Measurements from ENCODE around the gene EPO.
A peak's percentile ranks its signal among the peaks of the same experiment; 100 is the strongest.
"Not testable (repeated sequence)": the region's sequence is repeated elsewhere in the genome, so short reads cannot be mapped to it uniquely, and the experiment has no call there.

Gene EPO

GRCh38 chr7:100705320-100705752 lies 14.9 kb upstream of the EPO start:
- DNase-seq (ENCODE audit: insufficient read length, low spot score) (peak; percentile 87), FAIRE-seq (no peak)
- TF ChIP-seq POLR2A (IDR thresholded peaks at IDR 0.05; ENCODE audit: low read depth, low read length), result no peak

DNA sequence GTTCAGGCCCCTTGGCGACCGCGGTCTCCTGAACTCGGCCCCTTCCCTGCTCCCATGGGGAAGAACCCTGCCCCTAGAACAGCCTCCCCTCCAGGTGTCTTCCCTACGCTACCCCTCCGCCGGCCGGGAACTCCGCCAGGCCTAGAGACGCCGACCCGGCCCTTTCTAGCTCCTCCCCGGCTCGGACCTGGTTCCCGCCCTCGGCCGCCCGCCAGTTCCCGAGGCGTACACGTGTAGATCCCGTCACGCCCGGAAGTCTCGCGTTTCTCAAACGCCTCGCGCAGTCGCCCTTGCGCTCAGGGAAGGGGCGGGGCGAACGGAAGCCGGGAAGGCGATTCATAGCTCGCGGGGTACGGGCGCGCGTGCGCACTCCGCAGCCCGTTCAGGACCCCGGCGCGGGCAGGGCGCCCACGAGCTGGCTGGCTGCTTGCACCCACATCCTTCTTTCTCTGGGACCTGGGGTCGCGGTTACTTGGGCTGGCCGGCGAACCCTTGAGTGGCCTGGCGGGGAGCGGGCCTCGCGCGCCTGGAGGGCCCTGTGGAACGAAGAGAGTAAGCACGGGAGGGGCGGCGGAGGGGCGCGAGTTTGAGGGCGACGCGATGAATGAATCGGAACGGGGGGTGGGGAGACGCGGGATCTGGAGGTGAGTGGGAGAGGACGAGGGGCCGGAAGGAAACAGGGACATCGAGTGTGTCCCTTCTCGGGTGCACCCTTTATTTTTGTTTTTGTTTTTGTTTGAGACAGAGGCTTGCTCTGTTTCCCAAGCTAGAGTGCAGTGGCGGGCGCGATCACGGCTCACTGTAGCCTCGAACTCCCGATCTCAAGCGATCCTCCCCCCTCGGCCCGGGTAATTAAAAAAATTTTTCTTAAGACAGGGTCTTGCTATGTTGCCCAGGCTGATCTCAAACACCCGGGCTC lies 14.3 kb upstream of the EPO start, which contains the start of gene POP7:
TSS of gene POP7 (plus strand) at position 369 of the 919 bp plus-strand sequence. CDS start 710 bp downstream, outside the sequence.
- no peak for FAIRE-seq
- peak; percentile 68 for TF ChIP-seq POLR2A (IDR thresholded peaks at IDR 0.05; ENCODE audit: low read depth, low read length)
- peak; percentile 95 for DNase-seq (ENCODE audit: insufficient read length, low spot score)

- no peak for DNase-seq (ENCODE audit: insufficient read length, low spot score)
- FAIRE-seq, result no peak
- TF ChIP-seq POLR2A (IDR thresholded peaks at IDR 0.05; ENCODE audit: low read depth, low read length), result no peak
These were observed 13.5 kb upstream of the EPO start for GRCh38 chr7:100706672-100707311.

- FAIRE-seq (no peak), DNase-seq (ENCODE audit: insufficient read length, low spot score) (no peak)
- no peak for TF ChIP-seq POLR2A (IDR thresholded peaks at IDR 0.05; ENCODE audit: low read depth, low read length)
These were observed 11.9 kb upstream of the EPO start for GRCh38 chr7:100708395-100708794.

DNA sequence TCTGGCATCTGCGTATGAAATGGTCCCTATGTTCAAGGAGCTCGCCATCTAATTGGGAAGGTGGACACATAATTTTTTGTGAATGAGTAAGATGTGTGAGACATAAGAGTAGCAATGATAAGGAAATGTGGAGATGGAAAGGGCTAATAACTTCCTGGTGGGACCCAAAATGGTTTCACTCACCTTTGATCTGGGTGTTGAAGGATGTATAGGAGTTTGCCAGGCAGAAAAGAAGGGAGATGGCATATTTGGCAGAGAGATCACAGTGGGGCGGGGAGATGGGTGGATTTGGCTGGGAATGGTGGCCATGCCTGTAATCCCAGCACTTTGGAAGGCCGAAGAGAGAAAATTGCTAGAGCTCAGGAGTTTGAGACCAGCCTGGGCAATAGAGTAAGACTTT lies 9.8 kb upstream of the EPO start:
- no peak for FAIRE-seq

DNA sequence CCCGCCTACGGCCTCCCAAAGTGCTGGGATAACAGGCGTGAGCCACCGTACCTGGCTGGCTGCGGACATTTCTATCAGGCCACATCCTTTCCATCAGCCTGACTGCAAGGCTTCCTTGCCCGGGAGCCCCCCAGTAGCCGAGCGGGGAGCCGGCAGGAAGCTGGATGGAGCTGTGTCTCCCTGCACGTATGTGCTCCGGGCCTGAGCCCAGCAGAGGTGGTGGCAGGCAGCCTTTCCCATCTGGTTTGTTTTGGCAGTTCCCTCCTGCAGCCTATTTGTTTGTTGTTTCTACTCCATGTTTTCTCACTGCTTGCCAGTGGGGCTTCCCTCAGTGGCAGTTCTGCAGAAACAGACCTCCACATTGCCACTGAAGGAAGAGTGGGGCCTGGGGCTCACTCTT lies 8.9 kb upstream of the EPO start:
- no peak for TF ChIP-seq POLR2A (IDR thresholded peaks at IDR 0.05; ENCODE audit: low read depth, low read length)
- no peak for DNase-seq (ENCODE audit: insufficient read length, low spot score)
- no peak for FAIRE-seq

More for the DNA sequence above, 9.8 kb upstream of the EPO start:
- no peak for TF ChIP-seq POLR2A (IDR thresholded peaks at IDR 0.05; ENCODE audit: low read depth, low read length)
- no peak for DNase-seq (ENCODE audit: insufficient read length, low spot score)

DNA sequence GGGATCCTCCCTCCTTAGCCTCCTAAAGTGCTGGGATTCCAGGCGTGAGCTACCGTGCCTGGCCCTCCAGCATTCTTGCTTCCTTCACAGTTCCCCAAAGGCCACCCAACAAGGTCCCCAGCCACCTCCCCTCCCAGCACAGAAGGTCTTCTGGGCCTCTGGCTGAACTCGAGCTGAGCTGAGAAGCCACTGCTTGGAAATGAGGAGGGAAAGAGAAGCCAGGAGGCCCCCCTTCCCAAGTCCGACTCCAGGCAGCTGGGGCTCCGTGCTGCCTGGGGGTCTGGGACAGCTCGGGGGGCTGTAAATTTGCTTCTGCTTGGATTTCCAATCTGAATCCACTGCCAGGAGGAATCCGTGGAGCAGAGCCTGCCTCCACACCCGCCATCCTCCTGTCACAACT lies 5.5 kb upstream of the EPO start:
- TF ChIP-seq POLR2A (IDR thresholded peaks at IDR 0.05; ENCODE audit: low read depth, low read length), result no peak
- DNase-seq (ENCODE audit: insufficient read length, low spot score) (no peak), FAIRE-seq (no peak)

DNA sequence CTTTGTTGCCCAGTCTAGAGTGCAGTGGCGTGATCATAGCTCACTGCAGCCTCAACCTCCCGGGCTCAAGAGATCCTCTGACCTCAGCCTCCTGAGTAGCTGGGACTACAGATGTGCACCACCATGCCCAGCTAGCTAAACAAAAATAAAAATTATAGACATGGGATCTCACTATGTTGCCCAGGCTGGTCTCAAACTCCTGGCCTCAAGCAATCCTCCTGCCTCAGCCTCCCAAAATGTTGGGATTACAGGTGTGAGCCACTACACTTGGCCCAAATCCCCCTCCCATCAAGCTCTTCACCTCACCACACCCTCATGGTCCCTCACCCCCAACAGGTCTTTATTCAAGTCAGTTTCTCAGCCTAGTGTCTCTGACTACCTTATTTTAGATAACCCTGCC lies 3.2 kb upstream of the EPO start:
- DNase-seq (ENCODE audit: insufficient read length, low spot score); FAIRE-seq: not testable (repeated sequence)

DNA sequence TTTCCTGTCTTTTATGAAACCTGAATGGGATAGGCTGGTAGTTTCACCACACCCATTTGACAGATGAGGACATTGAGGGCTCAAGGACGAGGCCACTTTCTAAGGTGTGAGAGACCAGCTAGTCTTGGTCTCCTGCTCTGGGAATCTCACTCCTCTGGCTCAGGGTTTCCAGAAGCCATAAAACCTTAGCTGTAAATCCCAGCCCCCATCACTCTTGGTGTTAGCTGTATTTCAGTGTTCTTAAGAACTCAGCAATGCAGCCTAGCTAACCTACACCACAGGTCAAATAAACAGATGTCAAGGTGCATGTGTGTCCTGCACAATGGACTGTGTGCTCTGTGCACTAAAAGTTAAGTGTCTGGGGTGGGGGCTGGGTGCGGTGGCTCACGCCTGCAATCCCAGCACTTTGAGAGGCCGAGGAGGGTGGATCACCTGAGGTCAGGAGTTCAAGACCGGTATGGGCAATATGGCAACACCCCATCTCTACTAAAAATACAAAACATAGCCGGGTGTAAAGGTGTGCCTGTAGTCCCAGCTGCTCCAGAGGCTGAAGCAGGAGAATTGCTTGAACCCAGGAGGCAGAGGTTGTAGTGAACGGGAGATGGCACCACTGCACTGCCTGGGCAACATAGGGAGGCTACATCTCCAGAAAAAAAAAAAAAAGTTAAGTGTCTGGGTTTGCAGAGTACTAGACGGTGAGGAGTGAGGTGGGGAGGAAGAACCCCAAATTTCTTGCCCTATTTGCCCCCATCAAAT lies 567 bp upstream of the EPO start:
- no peak for TF ChIP-seq POLR2A (IDR thresholded peaks at IDR 0.05; ENCODE audit: low read depth, low read length)
- FAIRE-seq (no peak), DNase-seq (ENCODE audit: insufficient read length, low spot score) (no peak)

GRCh38 chr7:100720671-100721504 lies 620 bp downstream of the EPO start:
- no peak for TF ChIP-seq POLR2A (IDR thresholded peaks at IDR 0.05; ENCODE audit: low read depth, low read length)
- DNase-seq (ENCODE audit: insufficient read length, low spot score) (no peak), FAIRE-seq (no peak)

- FAIRE-seq (no peak), DNase-seq (ENCODE audit: insufficient read length, low spot score) (no peak)
- no peak for TF ChIP-seq POLR2A (IDR thresholded peaks at IDR 0.05; ENCODE audit: low read depth, low read length)
These were observed 1.2 kb downstream of the EPO start for GRCh38 chr7:100721505-100721812.

DNA sequence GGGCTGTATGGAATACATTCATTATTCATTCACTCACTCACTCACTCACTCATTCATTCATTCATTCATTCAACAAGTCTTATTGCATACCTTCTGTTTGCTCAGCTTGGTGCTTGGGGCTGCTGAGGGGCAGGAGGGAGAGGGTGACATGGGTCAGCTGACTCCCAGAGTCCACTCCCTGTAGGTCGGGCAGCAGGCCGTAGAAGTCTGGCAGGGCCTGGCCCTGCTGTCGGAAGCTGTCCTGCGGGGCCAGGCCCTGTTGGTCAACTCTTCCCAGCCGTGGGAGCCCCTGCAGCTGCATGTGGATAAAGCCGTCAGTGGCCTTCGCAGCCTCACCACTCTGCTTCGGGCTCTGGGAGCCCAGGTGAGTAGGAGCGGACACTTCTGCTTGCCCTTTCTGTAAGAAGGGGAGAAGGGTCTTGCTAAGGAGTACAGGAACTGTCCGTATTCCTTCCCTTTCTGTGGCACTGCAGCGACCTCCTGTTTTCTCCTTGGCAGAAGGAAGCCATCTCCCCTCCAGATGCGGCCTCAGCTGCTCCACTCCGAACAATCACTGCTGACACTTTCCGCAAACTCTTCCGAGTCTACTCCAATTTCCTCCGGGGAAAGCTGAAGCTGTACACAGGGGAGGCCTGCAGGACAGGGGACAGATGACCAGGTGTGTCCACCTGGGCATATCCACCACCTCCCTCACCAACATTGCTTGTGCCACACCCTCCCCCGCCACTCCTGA lies 2.4 kb downstream of the EPO start:
- no peak for DNase-seq (ENCODE audit: insufficient read length, low spot score)
- FAIRE-seq, result no peak
- TF ChIP-seq POLR2A (IDR thresholded peaks at IDR 0.05; ENCODE audit: low read depth, low read length), result no peak

DNA sequence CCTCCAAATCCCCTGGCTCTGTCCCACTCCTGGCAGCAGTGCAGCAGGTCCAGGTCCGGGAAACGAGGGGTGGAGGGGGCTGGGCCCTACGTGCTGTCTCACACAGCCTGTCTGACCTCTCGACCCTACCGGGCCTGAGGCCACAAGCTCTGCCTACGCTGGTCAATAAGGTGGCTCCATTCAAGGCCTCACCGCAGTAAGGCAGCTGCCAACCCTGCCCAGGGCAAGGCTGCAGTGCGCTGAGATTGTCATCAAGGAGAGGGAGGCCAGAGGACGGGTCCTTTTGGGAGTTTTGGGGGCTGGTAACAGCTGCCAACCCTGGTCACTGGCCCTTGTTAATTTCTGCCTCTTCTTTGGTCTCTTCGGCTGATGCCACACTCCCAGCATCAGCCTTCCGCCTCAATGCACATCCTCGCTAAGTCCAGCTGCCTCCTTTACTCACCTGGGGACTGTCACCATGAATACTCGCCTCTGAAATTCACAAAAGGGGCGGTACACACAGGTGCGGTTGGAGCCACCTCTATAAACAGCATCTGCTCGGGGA lies 3.5 kb downstream of the EPO start:
- FAIRE-seq, result no peak

GRCh38 chr7:100724364-100724763 lies 4.1 kb downstream of the EPO start:
- not testable (repeated sequence) for FAIRE-seq; DNase-seq (ENCODE audit: insufficient read length, low spot score)

More for the DNA sequence above, 3.5 kb downstream of the EPO start:
- DNase-seq (ENCODE audit: insufficient read length, low spot score), result no peak
- no peak for TF ChIP-seq POLR2A (IDR thresholded peaks at IDR 0.05; ENCODE audit: low read depth, low read length)
